Measurements from ENCODE around the gene OGDH. TPM values are rescaled to one million over a fixed set of nuclear protein-coding genes. Genes with fewer than 3 reads are reported as not detected.

OGDH gene
- total RNA-seq, 4 donors from 2014 or later: 88.3 to 246 (median 217) TPM

DNA sequence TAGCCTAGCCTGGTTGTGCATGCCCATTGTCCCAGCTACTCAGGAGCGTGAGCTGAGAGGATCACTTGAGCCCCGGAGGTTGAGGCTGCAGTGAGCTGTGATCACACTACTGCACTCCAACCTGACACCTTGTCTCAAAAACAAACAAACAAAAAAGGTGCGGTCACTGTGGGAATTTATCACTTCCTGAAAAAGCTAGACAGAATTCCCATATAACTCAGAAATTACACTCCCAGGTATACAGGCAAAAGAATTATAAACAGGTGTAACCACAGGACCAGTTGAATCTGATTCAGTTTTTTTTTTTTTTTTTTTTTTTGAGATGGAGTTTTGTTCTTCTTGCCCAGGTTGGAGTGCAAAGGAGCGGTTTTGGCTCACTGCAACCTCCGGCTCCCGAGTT lies 3.2 kb upstream of the OGDH start:
- no peak for DNase-seq
- Histone ChIP-seq H3K4me3 (no peak overlapping the region), H3K4me1 (peaks cover 0 to 16% (median 2%) of the 10 kb centered on the region in 4 donors), H3K9me3 (no peaks in the 10 kb centered on the region), H3K27me3 (no peaks in the 10 kb centered on the region), H3K36me3 (no peaks in the 10 kb centered on the region), H3K27ac (no peak overlapping the region)
- TF ChIP-seq, protein P1, sequence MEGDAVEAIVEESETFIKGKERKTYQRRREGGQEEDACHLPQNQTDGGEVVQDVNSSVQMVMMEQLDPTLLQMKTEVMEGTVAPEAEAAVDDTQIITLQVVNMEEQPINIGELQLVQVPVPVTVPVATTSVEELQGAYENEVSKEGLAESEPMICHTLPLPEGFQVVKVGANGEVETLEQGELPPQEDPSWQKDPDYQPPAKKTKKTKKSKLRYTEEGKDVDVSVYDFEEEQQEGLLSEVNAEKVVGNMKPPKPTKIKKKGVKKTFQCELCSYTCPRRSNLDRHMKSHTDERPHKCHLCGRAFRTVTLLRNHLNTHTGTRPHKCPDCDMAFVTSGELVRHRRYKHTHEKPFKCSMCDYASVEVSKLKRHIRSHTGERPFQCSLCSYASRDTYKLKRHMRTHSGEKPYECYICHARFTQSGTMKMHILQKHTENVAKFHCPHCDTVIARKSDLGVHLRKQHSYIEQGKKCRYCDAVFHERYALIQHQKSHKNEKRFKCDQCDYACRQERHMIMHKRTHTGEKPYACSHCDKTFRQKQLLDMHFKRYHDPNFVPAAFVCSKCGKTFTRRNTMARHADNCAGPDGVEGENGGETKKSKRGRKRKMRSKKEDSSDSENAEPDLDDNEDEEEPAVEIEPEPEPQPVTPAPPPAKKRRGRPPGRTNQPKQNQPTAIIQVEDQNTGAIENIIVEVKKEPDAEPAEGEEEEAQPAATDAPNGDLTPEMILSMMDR (IDR thresholded peaks at IDR 0.05): no peak
- TF ChIP-seq POLR2A (IDR thresholded peaks at IDR 0.05): no peak

DNA sequence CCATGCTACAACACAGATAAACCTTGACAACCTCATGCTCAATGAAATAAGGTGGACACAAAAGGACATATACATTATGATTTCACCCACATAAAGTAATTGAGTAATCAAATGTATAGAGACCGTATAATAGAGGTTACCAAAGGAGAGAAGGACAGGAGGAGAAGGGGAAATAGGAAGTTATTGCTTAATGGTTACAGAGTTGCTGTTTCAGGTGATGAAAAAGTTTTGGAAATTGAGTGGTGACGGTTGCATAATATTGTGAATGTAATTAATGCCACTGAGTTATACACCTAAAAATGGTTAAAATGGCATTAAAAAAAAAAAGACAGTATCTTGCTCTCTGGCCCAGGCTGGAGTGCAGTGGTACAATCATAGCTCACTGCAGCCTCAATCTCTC lies 1.5 kb upstream of the OGDH start:
- Histone ChIP-seq H3K4me3 (no peak overlapping the region), H3K9me3 (no peaks in the 10 kb centered on the region), H3K27ac (peak overlapping the region in 1 of 4 donors; percentile 98), H3K4me1 (peaks cover 0 to 16% (median 2%) of the 10 kb centered on the region in 4 donors), H3K27me3 (no peaks in the 10 kb centered on the region), H3K36me3 (no peaks in the 10 kb centered on the region)
- no peak for DNase-seq
- no peak for TF ChIP-seq POLR2A (IDR thresholded peaks at IDR 0.05)
- TF ChIP-seq, protein P1 (IDR thresholded peaks at IDR 0.05): no peak

DNA sequence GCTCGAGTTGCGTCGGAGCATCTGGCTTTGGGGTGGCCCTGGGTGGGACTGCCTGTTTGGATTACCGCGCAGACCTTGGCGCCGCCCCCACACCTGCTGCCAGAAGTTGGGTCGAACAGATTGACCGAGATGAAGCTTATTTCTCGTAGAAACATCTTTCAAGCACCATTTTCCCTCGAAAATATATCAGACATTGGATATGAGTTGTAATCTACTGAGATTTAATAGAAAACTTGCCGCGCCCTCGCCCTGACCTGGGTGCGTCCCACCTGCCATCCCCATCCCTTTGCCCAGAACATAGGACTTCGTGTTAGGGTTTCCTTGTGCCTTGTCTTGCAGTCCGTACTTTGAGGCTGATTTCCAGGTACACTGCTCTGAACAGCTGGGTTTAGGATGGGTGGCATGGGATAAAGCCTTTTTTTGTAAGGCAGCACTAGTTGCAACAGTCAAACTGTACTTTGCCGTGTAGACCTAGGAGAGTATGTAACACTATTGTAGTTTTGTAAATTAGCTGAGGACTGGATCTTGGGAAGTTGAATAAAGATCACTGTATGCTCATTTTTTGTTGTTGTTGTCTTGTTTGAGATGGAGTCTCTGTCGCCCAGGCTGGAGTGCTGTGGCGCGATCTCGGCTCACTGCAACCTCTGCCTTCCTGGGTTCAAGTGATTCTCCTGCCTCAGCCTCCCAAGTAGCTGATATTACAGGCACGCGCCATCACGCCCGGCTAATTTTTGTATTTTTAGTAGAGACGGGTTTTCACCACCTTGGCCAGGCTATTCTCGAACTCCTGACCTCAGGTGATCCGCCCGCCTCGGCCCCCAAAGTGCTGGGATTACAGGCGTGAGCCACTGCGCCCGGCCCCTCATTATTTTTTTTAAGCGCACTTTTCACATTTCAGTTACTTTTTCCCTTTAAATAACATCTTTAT lies 978 bp downstream of the OGDH start:
- TF ChIP-seq, protein P1 (IDR thresholded peaks at IDR 0.05): no peak
- TF ChIP-seq POLR2A (IDR thresholded peaks at IDR 0.05): no peak
- Histone ChIP-seq H3K27ac (peak overlapping the region; percentile 98 to 99 (median 98)), H3K9me3 (no peaks in the 10 kb centered on the region), H3K4me1 (peaks cover 0 to 16% (median 0%) of the 10 kb centered on the region in 4 donors), H3K36me3 (no peaks in the 10 kb centered on the region), H3K27me3 (no peaks in the 10 kb centered on the region), H3K4me3 (peak overlapping the region; percentile 73 to 81 (median 76))
- DNase-seq: no peak

DNA sequence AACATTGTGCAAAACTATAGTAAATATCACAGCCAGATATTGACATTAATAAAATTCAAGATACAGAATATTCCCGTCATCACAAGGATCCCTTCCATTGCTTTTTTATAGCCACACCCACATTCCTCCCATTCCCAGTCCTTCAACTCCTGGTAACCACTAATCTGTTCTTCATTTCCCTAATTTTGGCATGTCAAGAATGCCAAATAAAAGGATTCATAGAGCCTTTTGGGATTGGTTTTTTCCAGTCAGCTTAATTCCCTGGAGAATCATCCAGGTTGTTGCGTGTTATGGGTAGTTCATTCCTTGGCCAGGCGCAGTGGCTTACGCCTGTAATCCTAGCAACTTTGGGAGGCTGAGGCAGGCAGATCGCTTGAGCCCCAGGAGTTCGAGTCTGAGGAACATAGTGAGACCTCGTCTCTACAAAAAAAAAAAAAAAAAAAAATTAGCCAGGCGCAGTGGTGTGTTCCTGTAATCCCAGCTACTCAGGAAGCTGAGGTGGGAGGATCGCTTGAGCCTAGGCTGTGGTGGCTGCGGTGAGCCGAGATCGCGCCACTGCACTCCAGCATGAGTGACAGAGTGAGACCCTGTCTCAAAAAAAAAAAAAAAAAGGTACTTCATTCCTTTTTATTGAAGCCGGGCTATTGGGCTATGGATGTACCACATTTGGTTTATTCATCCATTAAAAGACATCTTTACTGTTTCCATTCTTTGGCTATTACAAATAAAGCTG lies 2.7 kb downstream of the OGDH start:
- Histone ChIP-seq H3K27ac (no peak overlapping the region), H3K9me3 (no peaks in the 10 kb centered on the region), H3K4me1 (peaks cover 0 to 18% (median 0%) of the 10 kb centered on the region in 4 donors), H3K36me3 (no peaks in the 10 kb centered on the region), H3K4me3 (no peak overlapping the region), H3K27me3 (no peaks in the 10 kb centered on the region)
- no peak for DNase-seq
- TF ChIP-seq POLR2A (IDR thresholded peaks at IDR 0.05): no peak
- TF ChIP-seq, protein P1 (IDR thresholded peaks at IDR 0.05): no peak

DNA sequence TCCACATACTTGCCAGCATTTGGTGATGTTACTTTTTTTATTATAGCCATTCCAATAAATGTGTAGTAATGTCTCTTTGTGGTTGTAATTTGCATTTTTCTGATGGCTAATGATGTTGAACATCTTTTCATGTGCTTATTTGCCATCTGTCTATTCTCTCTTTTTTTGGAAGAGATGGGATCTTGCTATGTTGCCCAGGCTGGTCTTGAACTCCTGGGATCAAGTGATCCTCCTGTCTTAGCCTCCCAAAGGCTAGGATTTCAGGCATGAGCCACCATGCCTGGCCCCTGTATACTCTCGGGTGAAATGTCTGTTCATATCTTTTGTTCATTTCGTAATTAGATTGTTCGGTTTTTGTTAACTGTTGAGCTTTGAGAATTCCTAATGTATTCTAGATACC lies 3.4 kb downstream of the OGDH start:
- Histone ChIP-seq H3K27ac (no peak overlapping the region), H3K4me1 (peaks cover 0 to 23% (median 2%) of the 10 kb centered on the region in 4 donors), H3K36me3 (no peaks in the 10 kb centered on the region)

More for the DNA sequence above, 3.4 kb downstream of the OGDH start:
- Histone ChIP-seq H3K9me3 (no peaks in the 10 kb centered on the region), H3K4me3 (no peak overlapping the region), H3K27me3 (no peaks in the 10 kb centered on the region)
- no peak for DNase-seq
- TF ChIP-seq, protein P1 (IDR thresholded peaks at IDR 0.05): no peak
- no peak for TF ChIP-seq POLR2A (IDR thresholded peaks at IDR 0.05)

Data from Peyer's patch (tissue), 4 donors.